Omental fat pad (tissue), 4 donors: ENCODE measurements around the gene ITGA8. TPM values are rescaled to one million over a fixed set of nuclear protein-coding genes. Genes with fewer than 3 reads are reported as not detected.
"Not testable (repeated sequence)": the region's sequence is repeated elsewhere in the genome, so short reads cannot be mapped to it uniquely, and the experiment has no call there.

Experiments
- ATAC-seq: fragments of 150-250 bp; one replicate; pipeline ENCODE4 v1.9.1; 2016; ENCODE audit warnings: mild to moderate bottlenecking, moderate library complexity; ENCODE audit not compliant: low FRiP score
- DNase-seq: peaks from one replicate; pipeline ENCODE4 v3.0.0-alpha.2; 2019; ENCODE audit warnings: low spot score
- CTCF ChIP-seq, 3 donors: fragments of 450-650 bp; IDR thresholded peaks; one replicate each; pipeline ENCODE4 v1.5.1; 2016 to 2017; ENCODE audit warnings: antibody characterized with exemption in 3 of 3, mild to moderate bottlenecking in 3 of 3, moderate library complexity in 2 of 3
- total RNA-seq, 4 donors: library from RNA; depleted of rRNA; stranded (reverse); fragments of >200 nt; gene quantifications; one replicate each; pipeline ENCODE4 v1.1.0, GENCODE V29; 2016

ITGA8 gene
- total RNA-seq = 10 to 100 TPM in 1 of 4 donors, 1 to 10 TPM in 3; 1.1 to 13.9 (median 2.2) TPM

- ATAC-seq = no peak
- no peak for DNase-seq
- TF ChIP-seq CTCF (IDR thresholded peaks at IDR 0.05) = no peak
These were observed at the start of gene ITGA8 for GRCh38 chr10:15719899-15720634. Gene ITGA8 (minus strand): TSS chr10:15719922. CDS start chr10:15719771, 151 bp downstream.

DNA sequence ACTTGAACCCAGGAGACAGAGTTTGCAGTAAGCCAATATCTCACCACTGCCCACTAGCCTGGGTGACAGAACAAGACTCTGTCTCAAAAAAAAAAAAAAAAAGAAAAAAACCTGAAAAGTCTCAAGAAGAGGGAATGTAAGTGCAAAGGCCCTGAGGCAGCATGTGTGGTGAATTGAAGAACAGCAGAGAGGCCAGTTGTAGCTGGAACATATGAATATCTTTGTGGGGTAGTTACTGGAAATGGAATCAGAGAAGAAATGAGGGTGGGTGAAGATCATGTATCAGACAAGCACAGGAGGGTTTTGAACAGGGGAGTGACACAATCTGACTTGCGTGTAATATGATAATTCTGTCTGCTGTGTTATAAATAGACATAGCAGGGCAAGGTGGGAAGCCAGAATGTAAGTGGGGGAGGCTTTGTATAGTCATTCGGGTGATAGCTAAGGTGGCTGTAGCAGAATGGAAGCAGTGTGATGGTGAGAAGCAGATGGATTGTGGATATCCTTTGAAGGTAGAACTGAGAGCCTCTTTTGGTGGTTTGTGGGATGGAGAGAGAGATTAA lies 45.3 kb upstream of the ITGA8 start:
- DNase-seq (no peak), ATAC-seq (no peak)
- TF ChIP-seq CTCF (IDR thresholded peaks at IDR 0.05) = no peak

DNA sequence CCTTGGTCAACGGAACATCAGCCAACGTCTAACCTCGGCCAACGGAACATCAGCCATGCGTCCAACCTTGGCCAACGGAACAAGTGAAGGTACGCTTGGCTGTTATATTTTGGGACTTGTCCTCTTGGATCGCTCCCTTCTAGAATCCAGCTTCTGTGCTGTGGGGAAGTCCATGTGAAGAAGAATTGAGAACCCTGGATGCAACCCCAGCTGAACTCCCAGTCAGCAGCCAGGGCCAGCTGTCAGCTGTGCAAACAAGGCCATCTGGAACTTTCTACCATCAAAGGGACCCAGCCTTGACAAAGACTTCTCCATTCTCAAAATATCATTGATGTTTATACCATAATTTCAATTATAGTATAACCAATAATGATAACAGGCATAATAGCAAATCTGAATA lies 43.3 kb upstream of the ITGA8 start:
- TF ChIP-seq CTCF (IDR thresholded peaks at IDR 0.05) = no peak
- ATAC-seq = no peak
- DNase-seq = no peak

DNA sequence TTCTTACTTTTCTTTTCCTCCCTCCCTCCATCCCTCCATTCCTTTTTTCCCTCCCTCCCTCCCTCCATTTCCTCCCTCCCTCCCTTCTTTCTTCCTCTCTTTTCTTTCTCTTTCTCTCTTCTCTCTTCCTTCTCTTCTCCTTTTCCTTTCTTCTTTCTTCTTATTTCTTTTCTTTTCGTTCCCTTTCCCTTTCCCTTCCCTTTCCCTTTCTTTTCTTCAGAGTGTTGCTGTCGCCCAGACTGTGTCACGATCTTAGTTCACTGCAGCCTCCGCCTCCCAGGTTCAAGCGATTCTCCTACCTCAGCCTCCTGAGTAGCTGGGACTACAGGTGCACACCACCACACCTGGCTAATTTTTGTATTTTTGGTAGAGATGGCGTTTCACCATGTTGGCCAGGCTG lies 42.5 kb upstream of the ITGA8 start:
- ATAC-seq = not testable (repeated sequence)

GRCh38 chr10:15761224-15761623 lies 41.5 kb upstream of the ITGA8 start:
- not testable (repeated sequence) for ATAC-seq, DNase-seq

More for the DNA sequence above, 42.5 kb upstream of the ITGA8 start:
- DNase-seq = not testable (repeated sequence)

DNA sequence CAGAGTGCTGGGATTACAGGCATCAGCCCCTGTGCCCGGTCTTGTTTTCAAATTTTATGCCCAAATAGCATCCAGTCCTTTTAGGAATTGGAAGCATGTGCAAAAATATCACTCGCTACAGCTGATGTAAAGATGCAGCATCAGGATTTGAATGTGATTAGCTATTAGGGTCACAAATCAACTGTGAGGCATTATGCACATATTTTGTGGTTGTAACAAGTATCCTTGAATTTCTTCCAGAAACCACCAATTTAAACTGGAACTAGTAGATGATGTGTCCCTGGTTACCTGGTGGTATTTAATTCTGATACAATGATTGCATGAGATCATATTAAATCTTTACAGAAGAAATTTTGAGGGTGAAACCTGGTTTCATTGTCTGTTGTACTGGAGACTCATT lies 41.0 kb upstream of the ITGA8 start:
- no peak for TF ChIP-seq CTCF (IDR thresholded peaks at IDR 0.05)
- DNase-seq = no peak
- ATAC-seq = no peak

DNA sequence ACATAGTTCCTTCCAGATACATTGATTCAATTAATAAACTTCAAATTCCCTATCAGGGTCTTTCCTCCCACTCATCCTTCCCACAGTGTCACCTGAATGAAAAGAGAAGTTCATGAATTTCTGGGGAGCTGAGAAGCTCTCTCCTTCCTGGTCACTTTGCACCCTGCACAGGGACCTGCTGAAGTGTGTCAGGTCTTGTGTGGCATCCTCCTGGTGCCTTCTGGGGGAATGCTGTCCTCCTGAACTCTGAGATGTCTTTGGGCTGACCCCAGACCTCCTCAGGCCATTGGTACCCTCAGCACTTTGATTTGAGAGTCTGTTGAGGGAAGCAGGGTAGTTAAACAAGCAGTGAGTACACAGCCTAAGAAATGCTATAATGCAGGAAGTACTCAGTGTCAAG lies 39.5 kb upstream of the ITGA8 start:
- DNase-seq (no peak), ATAC-seq (no peak)
- TF ChIP-seq CTCF (IDR thresholded peaks at IDR 0.05) = no peak

GRCh38 chr10:15758618-15759017 lies 38.9 kb upstream of the ITGA8 start:
- TF ChIP-seq CTCF (IDR thresholded peaks at IDR 0.05) = no peak

More at GRCh38 chr10:15758618-15759017, 38.9 kb upstream of the ITGA8 start:
- no peak for DNase-seq
- ATAC-seq = no peak
